GM12875 (cell line): ENCODE results near the gene FBXL19.
A peak's percentile ranks its signal among the peaks of the same experiment; 100 is the strongest.

Experiments used
- H3K4me3 ChIP-seq: one replicate; pipeline ENCODE4 v1.5.1; 2011; ENCODE audit warnings: low read depth, low read length, control low read depth
- CTCF ChIP-seq: IDR thresholded peaks from 2 replicates; pipeline ENCODE4 v1.5.1; 2011; ENCODE audit warnings: low read depth, mild to moderate bottlenecking, control low read depth, inconsistent platforms, low read length, moderate library complexity, borderline replicate concordance; ENCODE audit not compliant: insufficient read depth

The FBXL19 gene

GRCh38 chr16:30954993-30955392, 31.6 kb downstream of the FBXL19 start:
- TF ChIP-seq CTCF = no peak
- H3K4me3 ChIP-seq = no peak overlapping the region

- TF ChIP-seq CTCF = peak; percentile 12; the same call in 1 of the 2 replicates
- peak overlapping the region; percentile 77 for H3K4me3 ChIP-seq
These were observed 33.5 kb downstream of the FBXL19 start for GRCh38 chr16:30956601-30957455.

GRCh38 chr16:30957456-30958174, 34.2 kb downstream of the FBXL19 start, which contains the start of gene SETD1A:
TSS of gene SETD1A (plus strand) at chr16:30957754. CDS start at chr16:30958732, 978 bp downstream.
- peak within 1 kb of the TSS; percentile 77 for H3K4me3 ChIP-seq

GRCh38 chr16:30958175-30959079, 35.1 kb downstream of the FBXL19 start:
- no peak for TF ChIP-seq CTCF
- peak overlapping the region; percentile 77 for H3K4me3 ChIP-seq

More at GRCh38 chr16:30957456-30958174, 34.2 kb downstream of the FBXL19 start, which contains the start of gene SETD1A:
- no peak for TF ChIP-seq CTCF

- H3K4me3 ChIP-seq = no peak overlapping the region
- TF ChIP-seq CTCF = no peak
These were observed 38.0 kb downstream of the FBXL19 start for GRCh38 chr16:30961384-30961783.

GRCh38 chr16:30963925-30964511, 40.6 kb downstream of the FBXL19 start:
- TF ChIP-seq CTCF = no peak

More at GRCh38 chr16:30963925-30964511, 40.6 kb downstream of the FBXL19 start:
- H3K4me3 ChIP-seq = no peak overlapping the region
